A549 (cell line): ENCODE data around the gene AK8. TPM values are rescaled to one million over a fixed set of nuclear protein-coding genes. Genes with fewer than 3 reads are reported as not detected.

Source experiments
- ATAC-seq, 2 experiments: fragments of 200-7000 bp in 1 of 2; fragments of >200 bp in 1 of 2; cut with Nextera tagmentation in 1 of 2; cut with Tn5 transposase in 1 of 2; 3 replicates each; pipeline versions ENCODE4 v1.8.0 to v1.9.1; 2018 to 2020; ENCODE audit warnings: mild to moderate bottlenecking in 1 of 2, moderate library complexity in 1 of 2
- CTCF ChIA-PET: fragments of 300-600 bp; sonication (Branson Sonifier 250); formaldehyde crosslinking; extraction: SDS; loops from one replicate; lab custom pipeline; 2021; ENCODE audit warnings: antibody characterized with exemption, inconsistent platforms; lab: Yijun Ruan, JAX
- POLR2A ChIA-PET: fragments of 350-600 bp; formaldehyde crosslinking; extraction: SDS; loops from one replicate; lab custom pipeline; 2021; ENCODE audit warnings: antibody characterized with exemption, inconsistent platforms; lab: Yijun Ruan, JAX
- DNase-seq, 2 experiments: peaks; one replicate each; pipeline versions ENCODE4 v3.0.0 to v3.0.0-alpha.2; 2011 to 2016; ENCODE audit warnings: low read depth in 1 of 2, low spot score in 1 of 2
- FAIRE-seq: peaks from 2 replicates; lab custom pipeline; 2011; peaks lifted over from hg19 to GRCh38; lab: Jason Lieb, UNC
- H3K27ac ChIP-seq, 2 experiments: fragments of >200 bp; sonication (Bioruptor Twin); formaldehyde crosslinking; 3 replicates each; pipeline ENCODE4 v1.5.1; 2016 to 2017
- H3K4me1 ChIP-seq: fragments of >200 bp; sonication (Bioruptor Twin); formaldehyde crosslinking; 3 replicates; pipeline ENCODE4 v1.6.1; 2016
- H3K4me2 ChIP-seq: fragments of >200 bp; sonication (Bioruptor Twin); formaldehyde crosslinking; 3 replicates; pipeline ENCODE4 v1.6.1; 2016
- H3K4me3 ChIP-seq: fragments of >200 bp; sonication (Bioruptor Twin); formaldehyde crosslinking; 3 replicates; pipeline ENCODE4 v1.5.1; 2016
- H3K9me3 ChIP-seq: fragments of >200 bp; sonication (Bioruptor Twin); formaldehyde crosslinking; 3 replicates; pipeline ENCODE4 v1.6.1; 2016
- CBX2 ChIP-seq: fragments of 200-600 bp; sonication (generic); IDR thresholded peaks from 2 replicates; pipeline ENCODE4 v1.6.1; 2016; ENCODE audit warnings: low read depth, mild to moderate bottlenecking, borderline replicate concordance
- CHD4 ChIP-seq: fragments of 200-600 bp; sonication (generic); IDR thresholded peaks from 2 replicates; pipeline ENCODE4 v1.6.1; 2016; ENCODE audit warnings: antibody characterized with exemption, mild to moderate bottlenecking, borderline replicate concordance
- E2F6 ChIP-seq: IDR thresholded peaks from 2 replicates; pipeline ENCODE4 v1.6.1; 2012; ENCODE audit warnings: low read depth, borderline replicate concordance
- EHF ChIP-seq: fragments of 250-450 bp; sonication (Bioruptor Pico); IDR thresholded peaks from 2 replicates; pipeline ENCODE4 v1.5.0; 2020; ENCODE audit warnings: mild to moderate bottlenecking
- ELK1 ChIP-seq: fragments of 150-350 bp; IDR thresholded peaks from 2 replicates; pipeline ENCODE4 v1.6.1; 2014; ENCODE audit warnings: low read depth, mild to moderate bottlenecking, low read length
- FOSL2 ChIP-seq, 2 experiments: fragments of 450-650 bp in 1 of 2; fragments of >200 bp in 1 of 2; sonication (Bioruptor Twin) in 1 of 2; formaldehyde crosslinking; IDR thresholded peaks; 2 replicates each; pipeline versions ENCODE4 v1.5.0 to v1.6.1; 2016 to 2020; ENCODE audit warnings: mild to moderate bottlenecking in 1 of 2, moderate library complexity in 1 of 2
- GATA3 ChIP-seq: IDR thresholded peaks from 2 replicates; pipeline ENCODE4 v1.6.1; 2012; ENCODE audit warnings: borderline replicate concordance
- HMGXB4 ChIP-seq: fragments of 250-450 bp; sonication (Bioruptor Pico); IDR thresholded peaks from 2 replicates; pipeline ENCODE4 v1.5.0; 2021; ENCODE audit warnings: mild to moderate bottlenecking, moderate library complexity, borderline replicate concordance
- HOXA7 ChIP-seq: fragments of 250-450 bp; sonication (Bioruptor Pico); IDR thresholded peaks from 2 replicates; pipeline ENCODE4 v1.5.0; 2020; ENCODE audit warnings: mild to moderate bottlenecking, moderate library complexity
- MAFK ChIP-seq: fragments of 450-650 bp; IDR thresholded peaks from 2 replicates; pipeline ENCODE4 v1.6.1; 2014; ENCODE audit not compliant: partially characterized antibody
- NFE2L2 ChIP-seq: fragments of 150-350 bp; conservative IDR thresholded peaks from 2 replicates; pipeline ENCODE4 v1.6.1; 2014; ENCODE audit warnings: low read length
- NPAS2 ChIP-seq: fragments of 250-450 bp; sonication (Bioruptor Pico); IDR thresholded peaks from 2 replicates; pipeline ENCODE4 v1.8.0; 2022; ENCODE audit warnings: mild to moderate bottlenecking, moderate library complexity, borderline replicate concordance
- RCOR1 ChIP-seq: fragments of 150-350 bp; IDR thresholded peaks from 2 replicates; pipeline ENCODE4 v1.6.1; 2014; ENCODE audit warnings: antibody characterized with exemption, low read length, low read depth
- REST ChIP-seq: fragments of 200-600 bp; sonication (generic); IDR thresholded peaks from 2 replicates; pipeline ENCODE4 v1.6.1; 2016; ENCODE audit warnings: antibody characterized with exemption, mild to moderate bottlenecking, moderate library complexity
- RFX5 ChIP-seq: fragments of 450-650 bp; IDR thresholded peaks from 2 replicates; pipeline ENCODE4 v1.7.1; 2014; ENCODE audit warnings: antibody characterized with exemption, mild to moderate bottlenecking, moderate library complexity
- RNF2 ChIP-seq: fragments of 200-600 bp; sonication (generic); IDR thresholded peaks from 2 replicates; pipeline ENCODE4 v1.6.1; 2016; ENCODE audit warnings: low read depth, mild to moderate bottlenecking, antibody characterized with exemption, moderate library complexity, borderline replicate concordance
- SREBF2 ChIP-seq: fragments of 450-650 bp; IDR thresholded peaks from 2 replicates; pipeline ENCODE4 v1.6.1; 2014; ENCODE audit warnings: mild to moderate bottlenecking, moderate library complexity
- TP53 ChIP-seq: fragments of 250-450 bp; sonication (Bioruptor Pico); IDR thresholded peaks from 2 replicates; pipeline ENCODE4 v1.5.0; 2021; ENCODE audit warnings: mild to moderate bottlenecking, moderate library complexity
- ZFP36 ChIP-seq: fragments of 450-650 bp; IDR thresholded peaks from 2 replicates; pipeline ENCODE4 v1.6.1; 2014; ENCODE audit warnings: borderline replicate concordance; ENCODE audit not compliant: partially characterized antibody
- ZSCAN20 ChIP-seq: fragments of 250-450 bp; sonication (Bioruptor Pico); IDR thresholded peaks from 2 replicates; pipeline ENCODE4 v1.8.0; 2022; ENCODE audit warnings: mild to moderate bottlenecking, moderate library complexity
- WGBS: methylation state at CpG from one replicate; pipeline ENCODE4 v1.1.6; 2017; ENCODE audit errors: missing lambda C conversion rate; 5-methylcytosine and 5-hydroxymethylcytosine counted together
- polyA plus RNA-seq, 4 experiments: library from polyadenylated mRNA; depleted of rRNA in 3 of 4; stranded (reverse); fragments of >200 nt; fragmentation: RNase III in 1 of 4; extraction: RNeasy Plus Mini Kit Qiagen cat#74134 plus additional on column Dnase treatment in 1 of 4; gene quantifications; 2 replicates in 3 of 4; 3 replicates in 1 of 4; pipeline ENCODE4 v1.2.3, GENCODE V29; 2011 to 2017

Gene AK8
- polyA plus RNA-seq, 2 of the 4 experiments (the other 2 are of a cell fraction), result 0.61 to 0.63 TPM

GRCh38 chr9:132761602-132762001 lies 116.5 kb downstream of the AK8 start:
- WGBS, result 57% methylated on average over 1 of the region's 1 CpG
- CTCF ChIA-PET, result no interaction called here
- DNase-seq, result no peak
- H3K4me3 ChIP-seq, result no peak overlapping the region
- no peak for ATAC-seq
- no peaks in the 10 kb centered on the region; the same call in 2 of the 3 replicates for H3K9me3 ChIP-seq
- H3K27ac ChIP-seq, result no peak overlapping the region
- FAIRE-seq, result no peak
- H3K4me1 ChIP-seq, result no peaks in the 10 kb centered on the region
- H3K4me2 ChIP-seq, result no peak overlapping the region
- TF ChIP-seq E2F6 (no peak), HOXA7 (CRISPR knock-in tag) (no peak), RCOR1 (no peak), ELK1 (no peak), CHD4 (no peak), RFX5 (no peak), NPAS2 (CRISPR knock-in tag) (no peak)
- POLR2A ChIA-PET, result interaction anchor here (0.7 kb wide), 1 partner anchor 383 kb away, joined by 4 read pairs; no protein-coding TSS in a partner anchor

GRCh38 chr9:132760057-132760456 lies 118.0 kb downstream of the AK8 start:
- FAIRE-seq, result no peak
- no peak for ATAC-seq
- CTCF ChIA-PET, result no interaction called here

More at GRCh38 chr9:132760057-132760456, 118.0 kb downstream of the AK8 start:
- Histone ChIP-seq H3K9me3 (no peaks in the 10 kb centered on the region), H3K4me1 (no peaks in the 10 kb centered on the region), H3K27ac (no peak overlapping the region), H3K4me2 (no peak overlapping the region), H3K4me3 (no peak overlapping the region)
- DNase-seq, result no peak
- 48% methylated on average over 1 of the region's 1 CpG for WGBS
- no peak for TF ChIP-seq REST
- no peak for TF ChIP-seq HMGXB4 (CRISPR knock-in tag)
- no peak for TF ChIP-seq NFE2L2
- TF ChIP-seq RNF2, result no peak
- TF ChIP-seq E2F6, result no peak
- no peak for TF ChIP-seq MAFK
- TF ChIP-seq RCOR1, result no peak
- TF ChIP-seq ZFP36, result no peak
- TF ChIP-seq ZSCAN20 (CRISPR knock-in tag), result no peak
- no peak for TF ChIP-seq GATA3
- TF ChIP-seq SREBF2, result no peak
- no peak for TF ChIP-seq ELK1
- no peak for TF ChIP-seq CBX2
- no peak for TF ChIP-seq FOSL2 (IDR thresholded peaks at IDR 0.05)
- no peak for TF ChIP-seq FOSL2 (CRISPR knock-in tag; IDR thresholded peaks at IDR 0.05)
- TF ChIP-seq EHF (CRISPR knock-in tag), result no peak
- TF ChIP-seq TP53 (CRISPR knock-in tag), result no peak
- POLR2A ChIA-PET, result no interaction called here
